GM21576 (cell line): ENCODE data around the gene ADAMTS2.

Experiments used
- ATAC-seq: cut with Tn5 transposase; IDR thresholded peaks from one replicate; pipeline ENCODE4 v1.9.1; 2021; ENCODE audit warnings: mild to moderate bottlenecking, moderate library complexity; ENCODE audit not compliant: unreplicated experiment

The ADAMTS2 gene

GRCh38 chr5:179166171-179166885 is 178.9 kb downstream of the ADAMTS2 start:
- no peak for ATAC-seq

- no peak for ATAC-seq
Measured at GRCh38 chr5:179165421-179166170, 179.7 kb downstream of the ADAMTS2 start.

GRCh38 chr5:179164331-179165311 is 180.6 kb downstream of the ADAMTS2 start:
- ATAC-seq: no peak

GRCh38 chr5:179163236-179164155 is 181.8 kb downstream of the ADAMTS2 start:
- no peak for ATAC-seq

GRCh38 chr5:179162351-179163235 is 182.7 kb downstream of the ADAMTS2 start:
- no peak for ATAC-seq

GRCh38 chr5:179161901-179162300 is 183.4 kb downstream of the ADAMTS2 start:
- no peak for ATAC-seq

GRCh38 chr5:179160584-179160983 is 184.7 kb downstream of the ADAMTS2 start:
- no peak for ATAC-seq

- no peak for ATAC-seq
Measured at GRCh38 chr5:179158556-179158955, 186.7 kb downstream of the ADAMTS2 start.

- no peak for ATAC-seq
Measured at GRCh38 chr5:179154991-179155955, 190.0 kb downstream of the ADAMTS2 start.

- ATAC-seq: no peak
Measured at GRCh38 chr5:179154346-179154990, 190.8 kb downstream of the ADAMTS2 start.

GRCh38 chr5:179153921-179154345 is 191.3 kb downstream of the ADAMTS2 start:
- no peak for ATAC-seq

GRCh38 chr5:179153341-179153901 is 191.8 kb downstream of the ADAMTS2 start:
- no peak for ATAC-seq

- ATAC-seq: no peak
Measured at GRCh38 chr5:179152941-179153340, 192.3 kb downstream of the ADAMTS2 start.

GRCh38 chr5:179152144-179152895 is 192.9 kb downstream of the ADAMTS2 start:
- no peak for ATAC-seq

GRCh38 chr5:179151286-179152118 is 193.8 kb downstream of the ADAMTS2 start:
- no peak for ATAC-seq
